ENCODE results near the gene TRAPPC12. TPM values are rescaled to one million over a fixed set of nuclear protein-coding genes. Genes with fewer than 3 reads are reported as not detected.

TRAPPC12 gene
- polyA plus RNA-seq, 1 donor (not counting 4 experiments of a cell fraction or from before 2014, with no cell fraction given): 44.2 TPM

GRCh38 chr2:3485166-3485565, 105.7 kb downstream of the TRAPPC12 start:
- H4K20me1 ChIP-seq (ENCODE audit: control insufficient read depth, extremely low read depth, insufficient read depth, low read length): no peaks in the 10 kb centered on the region
- H3K4me3 ChIP-seq (ENCODE audit: control insufficient read depth in 2 of 3, extremely low read depth in 1 of 3, insufficient read depth in 2 of 3, low read depth in 1 of 3, low read length in 3 of 3): no peak overlapping the region
- DNase-seq (ENCODE audit: low read depth, low spot score) (no peak), FAIRE-seq (no peak)
- no peaks in the 10 kb centered on the region for H3K9me3 ChIP-seq (ENCODE audit: control insufficient read depth, low read depth, low read length)
- no peak overlapping the region for H2AFZ ChIP-seq (ENCODE audit: control insufficient read depth, low read length)
- no peaks in the 10 kb centered on the region for H3K27me3 ChIP-seq (ENCODE audit: control insufficient read depth, extremely low read depth, insufficient read depth, low read length)
- H3K36me3 ChIP-seq (ENCODE audit: control insufficient read depth in 2 of 2, extremely low read depth in 1 of 2, insufficient read depth in 2 of 2, low read length in 2 of 2): no peaks in the 10 kb centered on the region
- H3K27ac ChIP-seq (ENCODE audit: control insufficient read depth, insufficient read depth, low read length): no peak overlapping the region
- no peaks in the 10 kb centered on the region for H3K79me2 ChIP-seq (ENCODE audit: control insufficient read depth, insufficient read depth, low read length)
- dilution Hi-C loops (cut with MboI; ENCODE audit: extremely low pct_ligation_motif_present, low sequenced_read_pairs): no loop called here
- H3K9ac ChIP-seq (ENCODE audit: control insufficient read depth, extremely low read depth, insufficient read depth, low read length): no peak overlapping the region
- H3K4me1 ChIP-seq (ENCODE audit: control insufficient read depth, extremely low read depth, insufficient read depth, low read length): no peaks in the 10 kb centered on the region
- no peak overlapping the region for H3K4me2 ChIP-seq (ENCODE audit: control insufficient read depth, extremely low read depth, insufficient read depth, low read depth, low read length)
- no peak for TF ChIP-seq CTCF (optimal IDR thresholded peaks at IDR 0.05 in 1 of 3, IDR thresholded peaks at IDR 0.05 in 1 of 3, conservative IDR thresholded peaks at IDR 0.05 in 1 of 3; ENCODE audit: extremely low read depth in 1 of 3, insufficient read depth in 2 of 3, low read length in 3 of 3)
- no peaks in the 10 kb centered on the region for H3K9me1 ChIP-seq (ENCODE audit: control insufficient read depth, extremely low read depth, insufficient read depth, low read length)

GRCh38 chr2:3486047-3487027, 106.8 kb downstream of the TRAPPC12 start:
- no peak for FAIRE-seq
- Histone ChIP-seq H3K9me3 (ENCODE audit: control insufficient read depth, low read depth, low read length) (no peaks in the 10 kb centered on the region), H3K4me3 (ENCODE audit: control insufficient read depth in 2 of 3, extremely low read depth in 1 of 3, insufficient read depth in 2 of 3, low read depth in 1 of 3, low read length in 3 of 3) (no peak overlapping the region), H3K4me1 (ENCODE audit: control insufficient read depth, extremely low read depth, insufficient read depth, low read length) (no peaks in the 10 kb centered on the region), H3K9me1 (ENCODE audit: control insufficient read depth, extremely low read depth, insufficient read depth, low read length) (no peaks in the 10 kb centered on the region), H3K27ac (ENCODE audit: control insufficient read depth, insufficient read depth, low read length) (no peak overlapping the region), H3K4me2 (ENCODE audit: control insufficient read depth, extremely low read depth, insufficient read depth, low read depth, low read length) (no peak overlapping the region), H4K20me1 (ENCODE audit: control insufficient read depth, extremely low read depth, insufficient read depth, low read length) (no peaks in the 10 kb centered on the region), H2AFZ (ENCODE audit: control insufficient read depth, low read length) (no peak overlapping the region), H3K79me2 (ENCODE audit: control insufficient read depth, insufficient read depth, low read length) (no peaks in the 10 kb centered on the region), H3K36me3 (ENCODE audit: control insufficient read depth in 2 of 2, extremely low read depth in 1 of 2, insufficient read depth in 2 of 2, low read length in 2 of 2) (no peaks in the 10 kb centered on the region), H3K27me3 (ENCODE audit: control insufficient read depth, extremely low read depth, insufficient read depth, low read length) (no peaks in the 10 kb centered on the region), H3K9ac (ENCODE audit: control insufficient read depth, extremely low read depth, insufficient read depth, low read length) (no peak overlapping the region)
- TF ChIP-seq EZH2 (IDR thresholded peaks at IDR 0.05; ENCODE audit: low read length) (no peak), CTCF (optimal IDR thresholded peaks at IDR 0.05 in 1 of 3, IDR thresholded peaks at IDR 0.05 in 1 of 3, conservative IDR thresholded peaks at IDR 0.05 in 1 of 3; ENCODE audit: extremely low read depth in 1 of 3, insufficient read depth in 2 of 3, low read length in 3 of 3) (no peak)
- no peak for DNase-seq (ENCODE audit: low read depth, low spot score)
- dilution Hi-C loops (cut with MboI; ENCODE audit: extremely low pct_ligation_motif_present, low sequenced_read_pairs): no loop called here
